Naive thymus-derived CD4-positive, alpha-beta T cell (primary cell): Measurements from ENCODE around the gene PROS1. TPM values are rescaled to one million over a fixed set of nuclear protein-coding genes. Genes with fewer than 3 reads are reported as not detected.
"Not testable (repeated sequence)": the region's sequence is repeated elsewhere in the genome, so short reads cannot be mapped to it uniquely, and the experiment has no call there.

Source experiments
- ATAC-seq: fragments of 150-1000 bp; cut with Tn5 transposase; 2 replicates; pipeline ENCODE4 v1.10.0; 2021; ENCODE audit warnings: mild to moderate bottlenecking, moderate library complexity
- CTCF ChIA-PET: fragments of 350-600 bp; sonication (Branson Sonifier 250); formaldehyde crosslinking; loops from one replicate; lab custom pipeline; 2021; ENCODE audit warnings: antibody characterized with exemption; lab: Charles Lee
- POLR2A ChIA-PET: fragments of 350-600 bp; sonication (Branson Sonifier 250); formaldehyde crosslinking; loops from one replicate; lab custom pipeline; 2021; ENCODE audit warnings: antibody characterized with exemption, inconsistent platforms; lab: Charles Lee
- DNase-seq, 9 donors: peaks; one replicate each; pipeline versions ENCODE4 v3.0.0 to v3.0.0-alpha.2; 2020 to 2022; ENCODE audit warnings: mixed read lengths in 1 of 9
- H3K27ac ChIP-seq: one replicate; pipeline ENCODE4 v1.7.0; 2013; ENCODE audit warnings: mild to moderate bottlenecking, low read depth, low read length, moderate library complexity
- H3K27me3 ChIP-seq, 2 donors: one replicate each; pipeline ENCODE4 v1.7.0; 2013; ENCODE audit warnings: low read length in 2 of 2, mild to moderate bottlenecking in 2 of 2, moderate library complexity in 2 of 2; ENCODE audit not compliant: control insufficient read depth in 2 of 2, insufficient read depth in 2 of 2
- H3K36me3 ChIP-seq, 3 experiments: 1 replicate in 2 of 3; 2 replicates in 1 of 3; pipeline ENCODE4 v1.7.0; 2013; ENCODE audit warnings: low read length in 3 of 3, mild to moderate bottlenecking in 3 of 3, moderate library complexity in 1 of 3; ENCODE audit not compliant: insufficient read depth in 3 of 3, control insufficient read depth in 2 of 3
- H3K4me1 ChIP-seq, 2 donors: one replicate each; pipeline ENCODE4 v1.7.0; 2013; ENCODE audit warnings: low read length in 2 of 2, mild to moderate bottlenecking in 2 of 2, moderate library complexity in 1 of 2; ENCODE audit not compliant: control insufficient read depth in 2 of 2, insufficient read depth in 2 of 2
- H3K4me3 ChIP-seq: 2 replicates; pipeline ENCODE4 v1.7.0; 2013; ENCODE audit warnings: mild to moderate bottlenecking, low read length
- H3K9me3 ChIP-seq, 3 experiments: 1 replicate in 2 of 3; 2 replicates in 1 of 3; pipeline ENCODE4 v1.7.0; 2013; ENCODE audit warnings: low read length in 3 of 3; ENCODE audit not compliant: control insufficient read depth in 2 of 3
- H3K27ac Mint-ChIP-seq, 9 donors: one replicate each; pipeline ENCODE4 v1.8.0; 2020 to 2022; ENCODE audit warnings: mixed read lengths in 9 of 9, mild to moderate bottlenecking in 8 of 9, moderate library complexity in 5 of 9, inconsistent platforms in 2 of 9
- H3K27me3 Mint-ChIP-seq, 5 donors: one replicate each; pipeline ENCODE4 v1.8.0; 2021 to 2022; ENCODE audit warnings: mixed read lengths in 5 of 5, mild to moderate bottlenecking in 1 of 5
- H3K36me3 Mint-ChIP-seq, 5 donors: one replicate each; pipeline ENCODE4 v1.8.0; 2020 to 2022; ENCODE audit warnings: mixed read lengths in 5 of 5, mild to moderate bottlenecking in 3 of 5, inconsistent platforms in 1 of 5
- H3K4me1 Mint-ChIP-seq, 7 donors: one replicate each; pipeline ENCODE4 v1.8.0; 2020 to 2022; ENCODE audit warnings: mixed read lengths in 7 of 7, mild to moderate bottlenecking in 3 of 7, inconsistent platforms in 1 of 7
- H3K4me3 Mint-ChIP-seq, 10 donors: one replicate each; pipeline ENCODE4 v1.8.0; 2020 to 2022; ENCODE audit warnings: mild to moderate bottlenecking in 10 of 10, mixed read lengths in 10 of 10, moderate library complexity in 6 of 10, inconsistent platforms in 2 of 10
- H3K9me3 Mint-ChIP-seq, 11 donors: one replicate each; pipeline ENCODE4 v1.8.0; 2020 to 2022; ENCODE audit warnings: mixed read lengths in 11 of 11, mild to moderate bottlenecking in 4 of 11, inconsistent platforms in 1 of 11, moderate library complexity in 1 of 11
- intact Hi-C, 2 donors: fragments of 100-400 bp; cut with micrococcal nuclease; formaldehyde crosslinking; loops; one replicate each; pipeline ENCODE4 v1.15.1; 2023
- polyA plus RNA-seq, 2 donors: library from polyadenylated mRNA; unstranded; fragments of 300-500 nt; fragmentation: Illumina TruSeq; gene quantifications; one replicate each; pipeline ENCODE4 v1.2.3, GENCODE V29; 2021
- total RNA-seq, 6 experiments: library from RNA in 5 of 6; stranded (reverse) in 5 of 6; gene quantifications; 1 replicate in 5 of 6; 2 replicates in 1 of 6; pipeline ENCODE4 v1.2.3 and lab custom pipeline; 2021 to 2026

Gene PROS1
- total and polyA plus RNA-seq, 7 experiments from 2014 or later: 0.13 to 0.80 (median 0.54) TPM; not detected in 4

- H3K4me1 Mint-ChIP-seq: no peaks in the 10 kb centered on the region
- Histone ChIP-seq H3K27me3 (no peaks in the 10 kb centered on the region), H3K4me1 (no peaks in the 10 kb centered on the region), H3K36me3 (no peaks in the 10 kb centered on the region), H3K4me3 (no peak overlapping the region), H3K9me3 (no peaks in the 10 kb centered on the region), H3K27ac (no peak overlapping the region)
- H3K9me3 Mint-ChIP-seq: peaks cover 0 to 8% (median 2%) of the 10 kb centered on the region in 11 donors
- H3K27ac Mint-ChIP-seq: no peak overlapping the region
- H3K4me3 Mint-ChIP-seq: no peak overlapping the region
- intact Hi-C loops: loop anchor here in 1 of 2 donors (10.0 kb wide), 1 partner anchor 53 kb away; no protein-coding TSS in a partner anchor
- DNase-seq (no peak), ATAC-seq (no peak)
- H3K36me3 Mint-ChIP-seq: no peaks in the 10 kb centered on the region
- CTCF ChIA-PET: no interaction called here
- POLR2A ChIA-PET: no interaction called here
- peaks cover 0 to 15% (median 5%) of the 10 kb centered on the region in 5 donors for H3K27me3 Mint-ChIP-seq
Measured at GRCh38 chr3:93867425-93867824, 106.3 kb downstream of the PROS1 start.

GRCh38 chr3:93861017-93861416, 112.7 kb downstream of the PROS1 start:
- CTCF ChIA-PET: no interaction called here
- Mint-ChIP-seq H3K36me3 (no peaks in the 10 kb centered on the region), H3K27ac (no peak overlapping the region), H3K4me3 (no peak overlapping the region), H3K27me3 (no peaks in the 10 kb centered on the region), H3K4me1 (no peaks in the 10 kb centered on the region), H3K9me3 (peaks cover 0 to 6% (median 0%) of the 10 kb centered on the region in 11 donors)
- ATAC-seq (no peak), DNase-seq (no peak)
- Histone ChIP-seq H3K4me3 (no peak overlapping the region), H3K9me3 (no peaks in the 10 kb centered on the region), H3K4me1 (no peaks in the 10 kb centered on the region), H3K36me3 (no peaks in the 10 kb centered on the region), H3K27ac (no peak overlapping the region), H3K27me3 (no peaks in the 10 kb centered on the region)
- POLR2A ChIA-PET: no interaction called here
- intact Hi-C loops: loop anchor here in 1 of 2 donors (10.0 kb wide), 1 partner anchor 46 kb away; no protein-coding TSS in a partner anchor

DNA sequence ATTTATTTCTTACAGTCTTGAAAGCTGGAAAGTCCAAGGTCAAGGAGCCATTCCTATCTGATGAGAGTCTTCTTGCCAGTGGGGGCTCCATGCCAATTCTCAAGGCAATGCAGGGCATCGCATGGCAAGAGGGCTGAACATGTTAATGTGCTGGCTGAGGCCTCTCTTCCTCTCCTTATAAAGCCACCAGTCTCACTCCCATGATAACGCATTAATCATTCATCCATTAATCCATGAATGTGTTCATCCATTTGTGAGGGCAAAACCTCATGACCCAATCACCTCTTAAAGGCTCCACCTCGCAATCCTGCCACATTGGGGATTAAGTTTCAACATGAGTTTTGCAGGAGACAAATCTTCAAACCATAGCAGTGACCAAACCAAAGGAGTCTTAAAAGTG, 118.3 kb downstream of the PROS1 start:
- Histone ChIP-seq H3K9me3 (no peaks in the 10 kb centered on the region), H3K27me3 (no peaks in the 10 kb centered on the region), H3K36me3 (no peaks in the 10 kb centered on the region), H3K4me3 (no peak overlapping the region), H3K4me1 (no peaks in the 10 kb centered on the region), H3K27ac (no peak overlapping the region)
- CTCF ChIA-PET: no interaction called here
- intact Hi-C loops: no loop called here
- DNase-seq: no peak
- peaks cover 0 to 10% (median 3%) of the 10 kb centered on the region in 11 donors for H3K9me3 Mint-ChIP-seq
- POLR2A ChIA-PET: no interaction called here
- no peak for ATAC-seq
- H3K4me3 Mint-ChIP-seq: no peak overlapping the region
- peaks cover 0 to 5% (median 3%) of the 10 kb centered on the region in 5 donors for H3K27me3 Mint-ChIP-seq
- no peak overlapping the region for H3K27ac Mint-ChIP-seq
- H3K36me3 Mint-ChIP-seq: no peaks in the 10 kb centered on the region
- H3K4me1 Mint-ChIP-seq: no peaks in the 10 kb centered on the region

- H3K4me3 ChIP-seq, CTCF ChIA-PET, H3K27ac ChIP-seq, H3K27me3 ChIP-seq, H3K36me3 ChIP-seq, DNase-seq, H3K4me3 Mint-ChIP-seq, ATAC-seq, H3K36me3 Mint-ChIP-seq, H3K27ac Mint-ChIP-seq, H3K4me1 ChIP-seq, H3K27me3 Mint-ChIP-seq, H3K4me1 Mint-ChIP-seq, intact Hi-C loops, H3K9me3 ChIP-seq, POLR2A ChIA-PET: not testable (repeated sequence)
- H3K9me3 Mint-ChIP-seq: peaks cover 0 to 11% (median 3%) of the 10 kb centered on the region in 11 donors
Measured at GRCh38 chr3:93852228-93852627, 121.5 kb downstream of the PROS1 start.

GRCh38 chr3:93843981-93844380, 129.7 kb downstream of the PROS1 start:
- Histone ChIP-seq H3K27ac (no peak overlapping the region), H3K9me3 (no peaks in the 10 kb centered on the region), H3K4me3 (no peak overlapping the region), H3K27me3 (peaks cover 0 to 3% of the 10 kb centered on the region in 2 donors), H3K4me1 (no peaks in the 10 kb centered on the region), H3K36me3 (no peaks in the 10 kb centered on the region)
- DNase-seq (no peak), ATAC-seq (no peak)
- Mint-ChIP-seq H3K36me3 (no peaks in the 10 kb centered on the region), H3K9me3 (peaks cover 0 to 3% (median 0%) of the 10 kb centered on the region in 11 donors), H3K27me3 (peaks cover 0 to 6% (median 0%) of the 10 kb centered on the region in 5 donors), H3K27ac (no peak overlapping the region), H3K4me3 (no peak overlapping the region), H3K4me1 (peaks cover 0 to 6% (median 0%) of the 10 kb centered on the region in 7 donors)
- POLR2A ChIA-PET: no interaction called here
- CTCF ChIA-PET: no interaction called here
- intact Hi-C loops: loop anchor here in 1 of 2 donors (10.0 kb wide), 1 partner anchor 221 kb away; the partner anchor contains the start of genes DHFR2 and NSUN3

GRCh38 chr3:93839193-93839592, 134.5 kb downstream of the PROS1 start:
- POLR2A ChIA-PET, H3K36me3 Mint-ChIP-seq, H3K4me3 Mint-ChIP-seq: not testable (repeated sequence)

More at GRCh38 chr3:93839193-93839592, 134.5 kb downstream of the PROS1 start:
- intact Hi-C loops, CTCF ChIA-PET, H3K27me3 ChIP-seq, H3K9me3 ChIP-seq, ATAC-seq, H3K4me1 Mint-ChIP-seq, H3K27ac Mint-ChIP-seq, H3K27me3 Mint-ChIP-seq, H3K4me1 ChIP-seq, DNase-seq, H3K9me3 Mint-ChIP-seq, H3K4me3 ChIP-seq, H3K27ac ChIP-seq, H3K36me3 ChIP-seq: not testable (repeated sequence)
